Right atrium auricular region (tissue), 2 donors: ENCODE data around the gene ABCC10. TPM values are rescaled to one million over a fixed set of nuclear protein-coding genes. Genes with fewer than 3 reads are reported as not detected.

Source experiments
- DNase-seq: peaks from one replicate; pipeline ENCODE4 v3.0.0-alpha.2; 2019; ENCODE audit warnings: low spot score
- H3K27ac ChIP-seq, 2 donors: fragments of 200-600 bp; sonication (generic); 1 replicate in 1 of 2; 2 replicates in 1 of 2; pipeline ENCODE4 v1.5.1; 2016 to 2019
- H3K27me3 ChIP-seq, 2 donors: fragments of 200-600 bp; sonication (generic); one replicate each; pipeline versions ENCODE4 v1.5.1 to v1.6.0; 2017 to 2019
- H3K36me3 ChIP-seq: fragments of 200-600 bp; sonication (generic); one replicate; pipeline ENCODE4 v1.5.1; 2016
- H3K4me1 ChIP-seq, 2 donors: fragments of 200-600 bp; sonication (generic); one replicate each; pipeline versions ENCODE4 v1.5.1 to v1.6.0; 2017 to 2019
- H3K4me3 ChIP-seq, 2 donors: fragments of 200-600 bp; sonication (generic); 1 replicate in 1 of 2; 2 replicates in 1 of 2; pipeline ENCODE4 v1.5.1; 2017 to 2019; ENCODE audit warnings: mild to moderate bottlenecking in 1 of 2, moderate library complexity in 1 of 2
- H3K9me3 ChIP-seq, 2 donors: fragments of 200-600 bp; sonication (generic); one replicate each; pipeline ENCODE4 v1.5.1; 2019
- CTCF ChIP-seq, 2 donors: fragments of 200-600 bp; sonication (generic); IDR thresholded peaks; one replicate each; pipeline ENCODE4 v1.5.1; 2019; ENCODE audit warnings: antibody characterized with exemption in 2 of 2
- total RNA-seq, 2 donors: library from RNA; depleted of rRNA; stranded (reverse); fragments of >200 nt; gene quantifications; one replicate each; pipeline ENCODE4 v1.1.0, GENCODE V29; 2016

ABCC10 gene
- total RNA-seq, 2 donors from 2014 or later, result 7.1 to 7.8 TPM

DNA sequence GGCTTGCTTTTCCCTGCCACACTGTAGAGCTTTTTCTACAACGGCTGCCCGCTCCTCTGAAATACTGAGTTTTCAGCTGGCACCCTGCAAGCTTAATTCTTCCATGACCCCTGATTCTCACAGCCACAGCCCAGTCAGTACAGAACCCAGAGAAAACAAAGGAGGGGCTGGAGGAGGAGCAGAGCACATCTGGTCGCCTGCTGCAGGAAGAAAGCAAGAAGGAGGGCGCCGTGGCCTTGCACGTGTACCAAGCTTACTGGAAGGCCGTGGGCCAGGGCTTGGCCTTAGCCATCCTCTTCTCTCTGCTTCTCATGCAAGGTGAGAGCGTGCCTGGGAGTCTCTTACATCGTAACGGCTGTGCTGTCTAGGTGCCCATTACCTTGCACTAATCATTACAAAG is 16.7 kb downstream of the ABCC10 start:
- no peak overlapping the region for H3K4me3 ChIP-seq
- no peak for DNase-seq
- H3K36me3 ChIP-seq, result peaks cover 81% of the 10 kb centered on the region
- no peak for TF ChIP-seq CTCF (IDR thresholded peaks at IDR 0.05)
- no peaks in the 10 kb centered on the region for H3K4me1 ChIP-seq
- no peak overlapping the region for H3K27ac ChIP-seq
- no peaks in the 10 kb centered on the region for H3K27me3 ChIP-seq
- no peaks in the 10 kb centered on the region for H3K9me3 ChIP-seq

DNA sequence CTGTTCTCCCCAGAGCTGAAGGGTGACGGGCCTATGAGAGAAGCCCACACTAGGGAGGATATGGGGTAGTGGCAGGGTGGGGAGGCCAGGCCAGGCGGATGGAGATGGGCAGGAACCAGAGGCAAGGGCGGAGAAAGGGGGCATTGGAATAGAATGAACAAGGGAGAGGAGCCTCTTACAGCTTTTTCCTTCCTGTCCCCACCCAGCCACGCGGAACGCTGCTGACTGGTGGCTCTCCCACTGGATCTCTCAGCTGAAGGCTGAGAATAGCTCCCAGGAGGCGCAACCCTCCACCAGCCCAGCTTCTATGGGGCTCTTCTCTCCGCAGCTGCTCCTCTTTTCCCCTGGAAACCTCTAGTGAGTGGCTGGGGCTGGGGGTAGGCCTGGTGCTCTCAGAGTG is 17.2 kb downstream of the ABCC10 start:
- TF ChIP-seq CTCF (IDR thresholded peaks at IDR 0.05), result no peak
- no peak for DNase-seq

DNA sequence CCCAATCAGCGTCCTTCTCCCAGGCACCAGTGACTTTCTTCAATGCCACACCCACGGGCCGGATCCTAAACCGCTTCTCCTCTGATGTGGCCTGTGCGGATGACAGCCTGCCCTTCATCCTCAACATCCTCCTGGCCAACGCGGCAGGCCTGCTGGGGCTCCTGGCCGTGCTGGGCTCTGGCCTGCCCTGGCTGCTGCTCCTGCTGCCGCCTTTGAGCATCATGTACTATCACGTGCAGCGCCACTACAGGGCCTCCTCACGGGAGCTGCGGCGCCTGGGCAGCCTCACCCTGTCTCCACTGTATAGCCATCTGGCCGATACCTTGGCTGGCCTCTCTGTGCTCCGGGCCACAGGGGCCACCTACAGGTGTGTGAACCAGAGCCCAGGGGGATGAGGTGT is 18.2 kb downstream of the ABCC10 start:
- H3K4me3 ChIP-seq, result no peak overlapping the region
- H3K4me1 ChIP-seq, result no peaks in the 10 kb centered on the region
- DNase-seq, result no peak
- no peak for TF ChIP-seq CTCF (IDR thresholded peaks at IDR 0.05)
- no peak overlapping the region for H3K27ac ChIP-seq
- peaks cover 81% of the 10 kb centered on the region for H3K36me3 ChIP-seq
- H3K9me3 ChIP-seq, result no peaks in the 10 kb centered on the region
- no peaks in the 10 kb centered on the region for H3K27me3 ChIP-seq

More for the DNA sequence above, 17.2 kb downstream of the ABCC10 start:
- Histone ChIP-seq H3K36me3 (peaks cover 80% of the 10 kb centered on the region), H3K9me3 (no peaks in the 10 kb centered on the region), H3K27ac (no peak overlapping the region), H3K4me1 (no peaks in the 10 kb centered on the region), H3K4me3 (no peak overlapping the region), H3K27me3 (no peaks in the 10 kb centered on the region)

GRCh38 chr6:43447604-43448003 is 20.3 kb downstream of the ABCC10 start:
- no peaks in the 10 kb centered on the region for H3K9me3 ChIP-seq
- peaks cover 66% of the 10 kb centered on the region for H3K36me3 ChIP-seq
- TF ChIP-seq CTCF (IDR thresholded peaks at IDR 0.05), result no peak

DNA sequence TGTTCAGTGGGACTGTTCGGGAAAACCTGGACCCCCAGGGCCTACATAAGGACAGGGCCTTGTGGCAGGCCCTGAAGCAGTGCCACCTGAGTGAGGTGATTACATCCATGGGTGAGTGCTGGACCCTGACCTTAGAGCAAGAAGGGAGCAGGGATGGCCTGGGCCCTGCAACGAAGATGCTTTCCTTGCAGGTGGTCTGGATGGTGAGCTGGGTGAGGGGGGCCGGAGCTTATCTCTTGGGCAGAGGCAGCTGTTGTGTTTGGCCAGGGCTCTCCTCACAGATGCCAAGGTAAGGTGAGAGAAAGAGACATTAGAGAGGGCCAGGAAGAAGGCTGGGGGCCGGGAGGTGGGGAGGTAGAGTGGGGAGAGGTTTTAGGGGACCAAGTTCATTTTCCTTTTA is 21.6 kb downstream of the ABCC10 start:
- no peak for TF ChIP-seq CTCF (IDR thresholded peaks at IDR 0.05)
- no peaks in the 10 kb centered on the region for H3K9me3 ChIP-seq
- no peaks in the 10 kb centered on the region for H3K27me3 ChIP-seq
- H3K4me3 ChIP-seq, result no peak overlapping the region
- H3K27ac ChIP-seq, result no peak overlapping the region
- DNase-seq, result no peak
- H3K36me3 ChIP-seq, result peaks cover 53% of the 10 kb centered on the region
- H3K4me1 ChIP-seq, result no peaks in the 10 kb centered on the region

More at GRCh38 chr6:43447604-43448003, 20.3 kb downstream of the ABCC10 start:
- H3K27me3 ChIP-seq, result no peaks in the 10 kb centered on the region
- H3K4me1 ChIP-seq, result no peaks in the 10 kb centered on the region
- no peak overlapping the region for H3K27ac ChIP-seq
- H3K4me3 ChIP-seq, result no peak overlapping the region
- DNase-seq, result no peak

DNA sequence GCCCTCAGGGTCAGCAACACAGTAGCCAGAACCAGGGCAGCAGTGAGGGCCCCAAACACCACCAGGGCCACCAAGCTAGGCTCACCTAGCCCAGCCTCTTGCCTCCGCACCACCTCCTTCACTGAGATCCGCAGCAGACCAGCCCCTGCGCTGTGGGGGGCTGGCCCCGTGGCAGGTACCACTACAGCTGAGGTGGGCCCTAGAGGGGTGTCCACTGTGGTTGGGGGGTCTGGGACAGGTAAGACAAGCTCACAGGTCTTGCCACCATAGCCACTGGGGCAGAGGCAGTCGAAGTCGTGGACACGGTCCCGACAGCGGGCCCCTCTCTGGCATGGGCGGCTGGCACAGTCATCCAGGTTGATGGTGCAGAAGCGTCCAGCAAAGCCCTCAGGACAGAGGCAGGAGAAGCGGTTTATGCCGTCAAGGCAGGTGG is 23.4 kb downstream of the ABCC10 start:
- peaks cover 41% of the 10 kb centered on the region for H3K36me3 ChIP-seq
- H3K4me1 ChIP-seq, result peaks cover 0 to 14% of the 10 kb centered on the region in 2 donors
- peaks cover 0 to 1% of the 10 kb centered on the region in 2 donors for H3K27me3 ChIP-seq
- H3K4me3 ChIP-seq, result no peak overlapping the region
- TF ChIP-seq CTCF (IDR thresholded peaks at IDR 0.05), result no peak
- no peak for DNase-seq
- no peaks in the 10 kb centered on the region for H3K9me3 ChIP-seq
- H3K27ac ChIP-seq, result no peak overlapping the region
